ENCODE results near the gene FGF4.

FGF4 gene

DNA sequence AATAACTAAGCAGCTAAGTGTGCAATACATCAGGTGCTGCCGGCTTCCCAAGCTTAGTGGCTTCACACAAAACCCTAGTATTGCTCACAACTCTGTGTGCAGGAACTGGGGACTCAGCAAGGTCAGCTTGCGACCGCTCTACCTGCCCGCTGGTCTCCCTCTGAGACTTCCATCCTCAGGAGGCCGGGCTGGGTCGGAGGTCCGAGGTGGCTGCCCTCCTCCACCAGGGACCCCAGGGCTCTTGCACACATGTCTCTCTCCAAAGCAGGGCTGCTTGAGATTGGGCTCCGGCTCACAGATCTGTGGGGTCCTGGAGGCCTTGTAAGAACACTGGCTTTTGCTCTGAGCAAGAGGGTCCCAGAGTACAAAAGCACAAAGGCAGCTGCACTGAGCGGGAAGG is 45.9 kb downstream of the FGF4 start:
- no peaks in the 10 kb centered on the region for H3K4me1 ChIP-seq (ENCODE audit: insufficient read depth, low read length)
- H3K36me3 ChIP-seq (ENCODE audit: insufficient read depth, low read length): no peaks in the 10 kb centered on the region
- H3K9ac ChIP-seq (ENCODE audit: low read depth, low read length): no peak overlapping the region
- H2AFZ ChIP-seq (ENCODE audit: low read depth, low read length): no peak overlapping the region
- H3K9me3 ChIP-seq (ENCODE audit: insufficient read depth, low read length, severe bottlenecking): no peaks in the 10 kb centered on the region
- H3K79me2 ChIP-seq (ENCODE audit: insufficient read depth, low read length): no peaks in the 10 kb centered on the region
- no peak overlapping the region for H3K27ac ChIP-seq (ENCODE audit: low read length)
- TF ChIP-seq, protein P1, sequence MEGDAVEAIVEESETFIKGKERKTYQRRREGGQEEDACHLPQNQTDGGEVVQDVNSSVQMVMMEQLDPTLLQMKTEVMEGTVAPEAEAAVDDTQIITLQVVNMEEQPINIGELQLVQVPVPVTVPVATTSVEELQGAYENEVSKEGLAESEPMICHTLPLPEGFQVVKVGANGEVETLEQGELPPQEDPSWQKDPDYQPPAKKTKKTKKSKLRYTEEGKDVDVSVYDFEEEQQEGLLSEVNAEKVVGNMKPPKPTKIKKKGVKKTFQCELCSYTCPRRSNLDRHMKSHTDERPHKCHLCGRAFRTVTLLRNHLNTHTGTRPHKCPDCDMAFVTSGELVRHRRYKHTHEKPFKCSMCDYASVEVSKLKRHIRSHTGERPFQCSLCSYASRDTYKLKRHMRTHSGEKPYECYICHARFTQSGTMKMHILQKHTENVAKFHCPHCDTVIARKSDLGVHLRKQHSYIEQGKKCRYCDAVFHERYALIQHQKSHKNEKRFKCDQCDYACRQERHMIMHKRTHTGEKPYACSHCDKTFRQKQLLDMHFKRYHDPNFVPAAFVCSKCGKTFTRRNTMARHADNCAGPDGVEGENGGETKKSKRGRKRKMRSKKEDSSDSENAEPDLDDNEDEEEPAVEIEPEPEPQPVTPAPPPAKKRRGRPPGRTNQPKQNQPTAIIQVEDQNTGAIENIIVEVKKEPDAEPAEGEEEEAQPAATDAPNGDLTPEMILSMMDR (IDR thresholded peaks at IDR 0.05; ENCODE audit: borderline replicate concordance, extremely low read depth, low read length, poor library complexity, severe bottlenecking): no peak
- no peak for TF ChIP-seq EZH2 (IDR thresholded peaks at IDR 0.05; ENCODE audit: borderline replicate concordance, low read depth, low read length, severe bottlenecking)
- ATAC-seq (ENCODE audit: insufficient read depth, low read depth) (no peak), DNase-seq (no peak)
- H3K4me3 ChIP-seq (ENCODE audit: low read depth in 1 of 2, low read length in 2 of 2): no peak overlapping the region
- no peak overlapping the region for H3K4me2 ChIP-seq (ENCODE audit: insufficient read depth, low read length)
- peaks cover 6% of the 10 kb centered on the region for H3K27me3 ChIP-seq (ENCODE audit: insufficient read depth, low read length, poor library complexity)
- H4K20me1 ChIP-seq (ENCODE audit: insufficient read depth, low read length): no peaks in the 10 kb centered on the region; the same call in none of the 2 replicates

DNA sequence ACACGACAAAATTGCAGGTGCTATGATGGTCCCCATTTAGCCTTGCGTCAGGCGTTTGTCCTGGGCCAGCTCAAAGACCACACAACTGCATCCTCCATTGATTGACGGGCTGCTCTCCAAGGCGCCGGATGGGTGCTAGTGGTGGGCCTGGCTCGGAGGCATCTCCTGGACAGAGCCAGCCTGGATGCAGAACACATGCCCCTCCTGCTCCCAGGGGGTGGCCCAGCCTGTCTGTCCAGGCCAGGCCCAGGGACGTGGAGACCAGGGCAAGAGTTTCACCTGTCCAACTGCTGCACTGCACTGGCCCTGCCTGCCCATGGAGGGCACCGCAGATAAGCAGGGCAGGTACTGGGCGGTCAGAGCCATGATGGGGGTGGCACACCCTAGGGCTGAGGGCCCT is 47.9 kb downstream of the FGF4 start:
- no peaks in the 10 kb centered on the region for H3K79me2 ChIP-seq (ENCODE audit: insufficient read depth, low read length)
- H3K4me2 ChIP-seq (ENCODE audit: insufficient read depth, low read length): no peak overlapping the region
- H3K4me1 ChIP-seq (ENCODE audit: insufficient read depth, low read length): no peaks in the 10 kb centered on the region
- ATAC-seq (ENCODE audit: insufficient read depth, low read depth) (no peak), DNase-seq (no peak)
- H3K9me3 ChIP-seq (ENCODE audit: insufficient read depth, low read length, severe bottlenecking): no peaks in the 10 kb centered on the region
- no peak overlapping the region for H3K27ac ChIP-seq (ENCODE audit: low read length)
- H4K20me1 ChIP-seq (ENCODE audit: insufficient read depth, low read length): no peaks in the 10 kb centered on the region; the same call in none of the 2 replicates
- peaks cover 6% of the 10 kb centered on the region for H3K27me3 ChIP-seq (ENCODE audit: insufficient read depth, low read length, poor library complexity)
- H3K4me3 ChIP-seq (ENCODE audit: low read depth in 1 of 2, low read length in 2 of 2): no peak overlapping the region
- H2AFZ ChIP-seq (ENCODE audit: low read depth, low read length): no peak overlapping the region
- TF ChIP-seq, protein P1 (IDR thresholded peaks at IDR 0.05; ENCODE audit: borderline replicate concordance, extremely low read depth, low read length, poor library complexity, severe bottlenecking): no peak
- TF ChIP-seq EZH2 (IDR thresholded peaks at IDR 0.05; ENCODE audit: borderline replicate concordance, low read depth, low read length, severe bottlenecking): no peak
- H3K36me3 ChIP-seq (ENCODE audit: insufficient read depth, low read length): no peaks in the 10 kb centered on the region
- no peak overlapping the region for H3K9ac ChIP-seq (ENCODE audit: low read depth, low read length)

DNA sequence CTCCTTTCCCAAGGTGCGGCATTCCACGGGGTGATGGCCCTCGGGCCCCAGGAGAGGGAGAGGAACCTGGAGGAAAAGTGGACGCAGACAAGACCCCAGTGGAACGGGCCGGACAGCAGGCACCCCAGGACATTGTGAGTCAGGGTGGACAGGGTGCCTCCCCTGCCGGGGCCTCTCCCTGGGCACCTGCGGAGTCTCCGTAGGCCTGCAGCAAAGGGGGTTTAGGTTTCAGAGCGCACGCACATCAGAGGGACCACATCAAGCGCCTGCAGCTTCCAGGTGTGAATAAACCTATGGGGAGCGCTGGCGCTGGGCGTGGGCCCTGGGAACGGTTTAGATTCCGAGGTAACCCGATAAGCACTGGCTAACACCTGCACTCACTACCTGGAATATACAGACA is 48.7 kb downstream of the FGF4 start:
- no peak overlapping the region for H3K4me3 ChIP-seq (ENCODE audit: low read depth in 1 of 2, low read length in 2 of 2)
- H3K4me2 ChIP-seq (ENCODE audit: insufficient read depth, low read length): no peak overlapping the region
- TF ChIP-seq, protein P1 (IDR thresholded peaks at IDR 0.05; ENCODE audit: borderline replicate concordance, extremely low read depth, low read length, poor library complexity, severe bottlenecking): no peak
- TF ChIP-seq EZH2 (IDR thresholded peaks at IDR 0.05; ENCODE audit: borderline replicate concordance, low read depth, low read length, severe bottlenecking): no peak
- H3K79me2 ChIP-seq (ENCODE audit: insufficient read depth, low read length): no peaks in the 10 kb centered on the region
- H3K36me3 ChIP-seq (ENCODE audit: insufficient read depth, low read length): no peaks in the 10 kb centered on the region
- no peak overlapping the region for H3K9ac ChIP-seq (ENCODE audit: low read depth, low read length)
- H3K27me3 ChIP-seq (ENCODE audit: insufficient read depth, low read length, poor library complexity): peaks cover 12% of the 10 kb centered on the region
- H3K9me3 ChIP-seq (ENCODE audit: insufficient read depth, low read length, severe bottlenecking): no peaks in the 10 kb centered on the region
- DNase-seq: no peak
- H2AFZ ChIP-seq (ENCODE audit: low read depth, low read length): no peak overlapping the region
- H4K20me1 ChIP-seq (ENCODE audit: insufficient read depth, low read length): no peaks in the 10 kb centered on the region; the same call in none of the 2 replicates
- no peak overlapping the region for H3K27ac ChIP-seq (ENCODE audit: low read length)
- no peak for ATAC-seq (ENCODE audit: insufficient read depth, low read depth)
- no peaks in the 10 kb centered on the region for H3K4me1 ChIP-seq (ENCODE audit: insufficient read depth, low read length)

GRCh38 chr11:69726019-69726418 is 49.1 kb downstream of the FGF4 start:
- no peaks in the 10 kb centered on the region for H3K4me1 ChIP-seq (ENCODE audit: insufficient read depth, low read length)
- DNase-seq (no peak), ATAC-seq (ENCODE audit: insufficient read depth, low read depth) (no peak)
- H3K4me3 ChIP-seq (ENCODE audit: low read depth in 1 of 2, low read length in 2 of 2): no peak overlapping the region
- no peak overlapping the region for H3K9ac ChIP-seq (ENCODE audit: low read depth, low read length)
- no peak overlapping the region for H3K27ac ChIP-seq (ENCODE audit: low read length)
- H3K9me3 ChIP-seq (ENCODE audit: insufficient read depth, low read length, severe bottlenecking): no peaks in the 10 kb centered on the region
- H2AFZ ChIP-seq (ENCODE audit: low read depth, low read length): no peak overlapping the region
- H3K27me3 ChIP-seq (ENCODE audit: insufficient read depth, low read length, poor library complexity): peaks cover 12% of the 10 kb centered on the region
- H3K4me2 ChIP-seq (ENCODE audit: insufficient read depth, low read length): no peak overlapping the region
- H4K20me1 ChIP-seq (ENCODE audit: insufficient read depth, low read length): no peaks in the 10 kb centered on the region; the same call in none of the 2 replicates
- TF ChIP-seq, protein P1 (IDR thresholded peaks at IDR 0.05; ENCODE audit: borderline replicate concordance, extremely low read depth, low read length, poor library complexity, severe bottlenecking): no peak
- H3K36me3 ChIP-seq (ENCODE audit: insufficient read depth, low read length): no peaks in the 10 kb centered on the region
- H3K79me2 ChIP-seq (ENCODE audit: insufficient read depth, low read length): no peaks in the 10 kb centered on the region

Measured in DND-41 (cell line).